DOHH2 (cell line): ENCODE measurements around the gene CDHR2.

Source experiments
- CTCF ChIP-seq: fragments of 200-600 bp; sonication (generic); IDR thresholded peaks from one replicate; pipeline ENCODE4 v1.5.1; 2014; ENCODE audit warnings: antibody characterized with exemption, mild to moderate bottlenecking, low read depth, low read length; ENCODE audit not compliant: poor library complexity, severe bottlenecking
- EZH2phosphoT487 ChIP-seq: fragments of 200-600 bp; sonication (generic); IDR thresholded peaks from 2 replicates; pipeline ENCODE4 v1.6.1; 2017; ENCODE audit warnings: borderline replicate concordance, mild to moderate bottlenecking, antibody characterized with exemption, low read length, moderate library complexity, mixed read lengths

GRCh38 chr5:176574297-176574591, 25.1 kb downstream of the CDHR2 start:
- TF ChIP-seq CTCF (peak; percentile 15), EZH2phosphoT487 (no peak)
